GM18526 (cell line): Measurements from ENCODE around the gene GRM7.

ENCODE experiments used
- POLR2A ChIP-seq: IDR thresholded peaks from 3 replicates; pipeline ENCODE4 v1.6.1; 2011; ENCODE audit not compliant: insufficient read length; ENCODE audit errors: extremely low read depth

The GRM7 gene

GRCh38 chr3:7190095-7190494 lies 329.2 kb downstream of the GRM7 start:
- TF ChIP-seq POLR2A = no peak

DNA sequence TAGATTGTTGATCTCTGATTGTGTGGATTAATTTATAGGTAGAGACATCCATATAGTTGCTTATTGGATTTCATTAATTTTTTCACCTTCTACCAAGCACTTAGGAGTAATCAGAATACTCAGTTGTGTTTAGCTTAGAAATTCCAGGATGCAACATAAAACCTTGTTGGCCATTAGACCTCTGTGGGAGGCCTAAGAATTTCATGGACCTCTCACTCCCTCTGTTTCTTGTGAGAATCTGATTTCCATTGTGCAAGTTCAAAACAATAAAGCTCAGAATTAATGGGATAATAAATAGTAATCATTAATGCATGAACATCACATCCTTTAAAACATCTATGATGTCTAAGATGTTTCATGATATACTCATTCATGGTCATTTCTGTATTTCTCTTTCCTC lies 332.4 kb downstream of the GRM7 start:
- TF ChIP-seq POLR2A = no peak

- TF ChIP-seq POLR2A = no peak
Observed at GRCh38 chr3:7194071-7194835, 333.3 kb downstream of the GRM7 start.

DNA sequence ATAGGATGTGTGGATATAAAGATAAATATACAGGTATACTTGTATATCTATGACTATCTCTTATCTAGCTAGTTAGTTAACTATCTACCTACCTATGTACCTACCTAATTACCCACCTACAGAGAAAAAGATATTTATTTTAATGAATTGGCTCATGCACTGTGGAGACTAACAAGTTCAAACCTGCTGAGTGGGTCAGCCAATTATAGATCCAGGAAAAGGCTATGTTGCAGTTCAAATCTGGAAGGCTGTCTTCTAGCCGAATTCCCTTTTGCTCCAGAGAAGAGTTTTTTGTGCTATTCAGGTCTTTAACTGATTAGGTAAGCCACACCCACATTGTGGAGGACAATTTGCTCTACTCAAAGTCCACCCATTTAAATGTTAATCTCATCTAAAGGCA lies 335.0 kb downstream of the GRM7 start:
- TF ChIP-seq POLR2A = no peak

- TF ChIP-seq POLR2A = no peak
Observed at GRCh38 chr3:7201784-7202183, 340.9 kb downstream of the GRM7 start.

- TF ChIP-seq POLR2A = no peak
Observed at GRCh38 chr3:7203969-7204847, 343.3 kb downstream of the GRM7 start.

DNA sequence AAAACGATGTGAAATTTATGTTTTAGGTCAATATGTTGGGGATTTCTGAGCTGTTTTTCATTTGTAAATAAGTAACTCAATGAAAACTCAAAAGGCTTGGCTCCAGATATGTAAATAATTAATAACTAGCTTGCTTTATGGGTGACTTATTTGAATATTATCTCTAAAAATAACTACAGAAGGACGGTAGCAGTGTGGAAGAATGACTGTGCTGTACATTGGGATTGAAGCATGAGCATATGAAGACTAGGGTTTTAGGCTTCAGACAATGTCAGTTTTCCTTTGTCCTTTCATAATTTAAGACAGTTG lies 343.9 kb downstream of the GRM7 start:
- no peak for TF ChIP-seq POLR2A

GRCh38 chr3:7205535-7205934 lies 344.6 kb downstream of the GRM7 start:
- no peak for TF ChIP-seq POLR2A

DNA sequence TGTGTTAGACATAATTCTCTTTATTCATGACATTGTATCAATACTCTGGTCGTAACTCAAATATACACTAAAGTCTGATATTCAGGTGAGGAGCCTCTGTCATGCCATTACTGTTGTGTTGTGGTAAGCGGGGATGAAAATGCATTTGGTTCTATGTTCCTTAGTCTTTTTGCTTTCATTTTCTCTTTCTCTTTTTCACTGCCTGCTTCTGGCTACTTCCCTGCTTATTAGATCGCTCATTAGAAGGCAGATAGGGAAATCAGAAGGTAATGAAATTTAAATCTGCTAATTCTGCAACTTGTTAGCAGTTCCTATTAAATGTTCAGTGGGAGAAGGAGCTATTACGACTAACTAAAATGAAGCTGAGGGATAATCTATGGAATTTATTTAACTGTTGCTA lies 345.0 kb downstream of the GRM7 start:
- TF ChIP-seq POLR2A = no peak

GRCh38 chr3:7207125-7207524 lies 346.2 kb downstream of the GRM7 start:
- no peak for TF ChIP-seq POLR2A

DNA sequence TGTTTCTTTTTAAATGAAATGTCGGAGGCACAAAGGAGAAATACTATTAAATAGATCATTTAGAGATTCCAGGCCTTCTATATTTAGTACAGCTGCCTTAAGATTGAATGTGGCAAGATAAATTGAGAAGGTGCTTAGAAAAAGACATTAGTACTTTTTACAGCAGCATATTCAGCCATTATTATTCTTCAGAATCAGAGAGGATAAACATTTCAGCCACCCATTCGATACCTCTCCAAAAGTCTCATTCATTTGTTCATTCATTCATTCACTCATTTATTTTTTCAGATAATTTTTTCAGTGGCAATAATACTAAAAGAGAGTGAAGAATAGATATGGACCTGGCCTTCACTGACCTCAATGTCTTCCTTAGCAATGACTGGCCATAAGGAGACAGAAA lies 347.0 kb downstream of the GRM7 start:
- no peak for TF ChIP-seq POLR2A

GRCh38 chr3:7209098-7209497 lies 348.2 kb downstream of the GRM7 start:
- TF ChIP-seq POLR2A = no peak

DNA sequence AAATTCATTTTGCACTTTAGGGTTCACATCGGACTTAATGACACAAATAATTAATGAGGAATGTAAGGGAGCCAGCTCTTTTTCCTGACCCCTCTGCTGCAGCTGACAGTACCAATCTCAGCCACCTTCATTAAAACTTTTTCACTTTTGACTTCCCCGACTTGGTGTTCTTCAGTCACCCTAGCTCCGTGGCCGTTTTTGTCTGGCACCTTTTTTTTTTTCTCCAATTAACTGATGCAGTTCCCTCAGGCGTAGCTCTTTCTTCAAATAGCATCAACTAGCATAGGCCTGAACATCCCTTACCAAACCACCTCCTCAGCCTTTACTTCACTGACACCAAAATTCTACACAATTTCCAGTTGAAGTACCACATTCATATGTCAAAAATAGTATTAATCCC lies 350.8 kb downstream of the GRM7 start:
- TF ChIP-seq POLR2A = no peak

GRCh38 chr3:7215706-7216105 lies 354.8 kb downstream of the GRM7 start:
- TF ChIP-seq POLR2A = no peak

DNA sequence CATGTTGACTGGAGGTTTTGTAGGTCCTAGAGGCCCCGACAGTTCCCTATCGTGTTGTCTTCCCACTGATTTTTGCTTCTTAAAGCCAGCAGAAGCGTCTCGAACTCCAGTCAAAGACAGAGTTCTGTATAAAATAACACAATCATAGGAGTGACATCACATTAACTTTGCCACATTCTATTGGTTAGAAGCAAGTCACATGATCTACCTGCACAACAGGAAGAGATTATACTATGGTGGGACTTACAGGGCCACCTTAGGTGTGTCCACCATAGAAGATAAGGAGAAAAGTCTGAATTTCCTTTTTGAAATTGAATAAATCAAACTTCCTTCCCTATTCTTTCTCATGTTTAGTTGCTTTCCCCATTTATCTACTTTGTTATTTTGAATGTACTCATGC lies 365.5 kb downstream of the GRM7 start:
- no peak for TF ChIP-seq POLR2A

GRCh38 chr3:7238565-7239295 lies 377.8 kb downstream of the GRM7 start:
- no peak for TF ChIP-seq POLR2A

- TF ChIP-seq POLR2A = no peak
Observed at GRCh38 chr3:7241584-7242302, 380.8 kb downstream of the GRM7 start.
